RWPE2 (cell line): ENCODE results near the gene CCR7.
A peak's percentile ranks its signal among the peaks of the same experiment; 100 is the strongest.

Source experiments
- ATAC-seq: fragments of 200-7000 bp; cut with Tn5 transposase; 3 replicates; pipeline ENCODE4 v1.9.1; 2021; ENCODE audit warnings: low read depth
- DNase-seq: peaks from one replicate; pipeline ENCODE4 v3.0.0-alpha.2; 2020; ENCODE audit warnings: low spot score
- H3K27ac ChIP-seq: fragments of 450-650 bp; 2 replicates; pipeline ENCODE4 v1.5.1; 2017; ENCODE audit warnings: mild to moderate bottlenecking; ENCODE audit not compliant: poor library complexity, severe bottlenecking
- H3K27me3 ChIP-seq: fragments of 250-450 bp; sonication (Bioruptor Pico); 2 replicates; pipeline ENCODE4 v1.5.1; 2021; ENCODE audit warnings: mild to moderate bottlenecking, moderate library complexity; ENCODE audit not compliant: insufficient read depth, poor library complexity, severe bottlenecking
- H3K36me3 ChIP-seq: fragments of 250-450 bp; sonication (Bioruptor Pico); 2 replicates; pipeline ENCODE4 v1.5.1; 2020; ENCODE audit warnings: low read depth, mild to moderate bottlenecking, moderate library complexity
- H3K4me1 ChIP-seq: fragments of 250-450 bp; sonication (Bioruptor Pico); 2 replicates; pipeline ENCODE4 v1.5.1; 2021; ENCODE audit warnings: mild to moderate bottlenecking, moderate library complexity; ENCODE audit not compliant: insufficient read depth, poor library complexity, severe bottlenecking
- H3K4me3 ChIP-seq: fragments of 250-450 bp; sonication (Bioruptor Pico); 2 replicates; pipeline ENCODE4 v1.5.1; 2021; ENCODE audit warnings: mild to moderate bottlenecking, moderate library complexity; ENCODE audit not compliant: severe bottlenecking
- H3K9me3 ChIP-seq: fragments of 250-450 bp; sonication (Bioruptor Pico); 2 replicates; pipeline ENCODE4 v1.5.1; 2021; ENCODE audit warnings: mild to moderate bottlenecking, moderate library complexity; ENCODE audit not compliant: severe bottlenecking
- CTCF ChIP-seq: fragments of 450-650 bp; IDR thresholded peaks from one replicate; pipeline ENCODE4 v1.5.1; 2017; ENCODE audit warnings: mild to moderate bottlenecking, moderate library complexity; ENCODE audit not compliant: poor library complexity, severe bottlenecking

Gene CCR7

GRCh38 chr17:40545660-40546059 lies 19.6 kb downstream of the CCR7 start:
- Histone ChIP-seq H3K4me3 (no peak overlapping the region), H3K4me1 (peaks cover 46% of the 10 kb centered on the region), H3K9me3 (no peaks in the 10 kb centered on the region), H3K27ac (peak overlapping the region; percentile 2), H3K36me3 (no peaks in the 10 kb centered on the region), H3K27me3 (no peaks in the 10 kb centered on the region)
- peak; percentile 31 for DNase-seq
- TF ChIP-seq CTCF, result no peak
- no peak for ATAC-seq

GRCh38 chr17:40542558-40543411 lies 22.5 kb downstream of the CCR7 start:
- Histone ChIP-seq H3K36me3 (no peaks in the 10 kb centered on the region), H3K27ac (peak overlapping the region; percentile 85), H3K9me3 (no peaks in the 10 kb centered on the region), H3K4me1 (peaks cover 34% of the 10 kb centered on the region), H3K4me3 (no peak overlapping the region), H3K27me3 (no peaks in the 10 kb centered on the region)
- DNase-seq, result peak; percentile 78
- TF ChIP-seq CTCF, result no peak
- peak; percentile 61 for ATAC-seq

- peak; percentile 42 for DNase-seq
- TF ChIP-seq CTCF, result no peak
- Histone ChIP-seq H3K9me3 (no peaks in the 10 kb centered on the region), H3K27me3 (no peaks in the 10 kb centered on the region), H3K27ac (peak overlapping the region; percentile 85), H3K36me3 (no peaks in the 10 kb centered on the region), H3K4me1 (peaks cover 37% of the 10 kb centered on the region), H3K4me3 (no peak overlapping the region)
- ATAC-seq, result no peak
These were observed 23.3 kb downstream of the CCR7 start for GRCh38 chr17:40541873-40542557.

GRCh38 chr17:40541060-40541872 lies 24.0 kb downstream of the CCR7 start:
- Histone ChIP-seq H3K4me3 (no peak overlapping the region), H3K27me3 (no peaks in the 10 kb centered on the region), H3K4me1 (peaks cover 44% of the 10 kb centered on the region), H3K27ac (peak overlapping the region; percentile 85), H3K9me3 (no peaks in the 10 kb centered on the region), H3K36me3 (no peaks in the 10 kb centered on the region)
- ATAC-seq, result no peak
- peak; percentile 50 for DNase-seq
- no peak for TF ChIP-seq CTCF
